Measurements from ENCODE around the gene TRIM66. TPM values are rescaled to one million over a fixed set of nuclear protein-coding genes. Genes with fewer than 3 reads are reported as not detected.

The TRIM66 gene
- total RNA-seq, 2 donors from 2014 or later: 10.2 to 18.1 TPM

DNA sequence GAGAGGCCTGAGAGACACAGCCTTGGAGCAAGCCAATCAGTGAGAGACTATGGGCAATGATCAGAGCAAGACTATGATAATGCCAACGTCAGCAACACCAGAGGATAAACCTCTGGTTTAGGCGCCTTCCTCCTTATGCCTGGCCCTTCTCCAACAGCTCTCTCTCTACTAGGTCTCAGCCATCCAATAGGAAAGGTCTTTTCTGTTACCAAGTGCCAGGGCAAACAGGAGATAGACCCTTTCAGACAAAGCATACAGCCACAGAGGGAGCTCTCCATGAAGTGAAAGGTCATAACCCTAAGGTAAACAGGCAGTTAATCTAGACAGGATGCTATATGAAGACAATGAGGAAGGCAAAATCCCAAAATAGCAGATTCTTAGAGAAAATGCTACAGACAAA, 98.0 kb downstream of the TRIM66 start:
- Histone ChIP-seq H3K27ac (no peak overlapping the region), H3K4me3 (no peak overlapping the region), H3K27me3 (replicated peaks; ENCODE audit: insufficient read depth) (no peaks in the 10 kb centered on the region), H3K4me1 (ENCODE audit: control insufficient read depth in 1 of 2, low read depth in 2 of 2) (no peaks in the 10 kb centered on the region), H3K36me3 (no peaks in the 10 kb centered on the region), H3K9me3 (no peaks in the 10 kb centered on the region)
- TF ChIP-seq, protein P1, sequence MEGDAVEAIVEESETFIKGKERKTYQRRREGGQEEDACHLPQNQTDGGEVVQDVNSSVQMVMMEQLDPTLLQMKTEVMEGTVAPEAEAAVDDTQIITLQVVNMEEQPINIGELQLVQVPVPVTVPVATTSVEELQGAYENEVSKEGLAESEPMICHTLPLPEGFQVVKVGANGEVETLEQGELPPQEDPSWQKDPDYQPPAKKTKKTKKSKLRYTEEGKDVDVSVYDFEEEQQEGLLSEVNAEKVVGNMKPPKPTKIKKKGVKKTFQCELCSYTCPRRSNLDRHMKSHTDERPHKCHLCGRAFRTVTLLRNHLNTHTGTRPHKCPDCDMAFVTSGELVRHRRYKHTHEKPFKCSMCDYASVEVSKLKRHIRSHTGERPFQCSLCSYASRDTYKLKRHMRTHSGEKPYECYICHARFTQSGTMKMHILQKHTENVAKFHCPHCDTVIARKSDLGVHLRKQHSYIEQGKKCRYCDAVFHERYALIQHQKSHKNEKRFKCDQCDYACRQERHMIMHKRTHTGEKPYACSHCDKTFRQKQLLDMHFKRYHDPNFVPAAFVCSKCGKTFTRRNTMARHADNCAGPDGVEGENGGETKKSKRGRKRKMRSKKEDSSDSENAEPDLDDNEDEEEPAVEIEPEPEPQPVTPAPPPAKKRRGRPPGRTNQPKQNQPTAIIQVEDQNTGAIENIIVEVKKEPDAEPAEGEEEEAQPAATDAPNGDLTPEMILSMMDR (IDR thresholded peaks at IDR 0.05): no peak
- DNase-seq (ENCODE audit: low spot score): no peak
- ATAC-seq (ENCODE audit: insufficient number of reproducible peaks, low FRiP score, low read depth): no peak

DNA sequence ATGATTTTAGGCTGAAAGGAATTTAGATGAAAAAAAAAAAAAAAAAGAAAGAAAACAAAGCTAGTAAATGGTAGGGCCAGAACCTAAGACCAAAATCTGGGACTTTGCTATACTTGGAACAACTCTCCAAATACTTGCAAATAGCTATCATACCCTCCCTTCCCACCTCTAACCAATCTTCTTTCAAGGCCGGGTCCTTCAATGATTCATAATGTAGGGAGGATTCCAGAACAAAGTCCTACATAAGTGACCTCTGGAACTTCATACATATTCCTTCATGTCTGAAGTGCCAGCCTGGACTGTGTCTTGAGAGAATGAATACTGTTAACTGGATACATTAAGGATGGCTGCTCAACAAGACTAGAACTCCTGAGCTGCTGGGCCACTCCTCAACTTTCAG, 98.4 kb downstream of the TRIM66 start:
- no peak for ATAC-seq (ENCODE audit: insufficient number of reproducible peaks, low FRiP score, low read depth)
- H3K9me3 ChIP-seq: no peaks in the 10 kb centered on the region

DNA sequence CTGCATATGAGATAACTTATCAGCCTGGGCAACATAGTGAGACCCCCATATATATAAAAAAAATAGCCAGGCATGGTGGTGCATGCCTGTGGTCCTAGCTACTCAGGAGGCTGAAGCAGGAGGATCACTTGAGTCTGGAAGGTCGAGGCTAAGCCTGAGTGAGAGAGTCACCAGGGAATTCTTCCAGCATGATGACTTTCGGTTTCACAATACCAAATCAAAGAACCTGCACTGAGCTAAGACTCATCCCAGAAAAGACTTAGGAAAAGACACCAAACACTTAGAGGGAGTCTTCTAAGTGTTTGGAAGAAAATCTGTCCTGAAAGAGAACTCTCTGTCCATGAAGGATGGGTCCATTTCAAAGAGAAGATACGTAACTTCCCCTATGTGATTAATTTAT, 101.2 kb downstream of the TRIM66 start:
- no peaks in the 10 kb centered on the region for H3K4me1 ChIP-seq (ENCODE audit: control insufficient read depth in 1 of 2, low read depth in 2 of 2)
- no peaks in the 10 kb centered on the region for H3K9me3 ChIP-seq
- TF ChIP-seq, protein P1 (IDR thresholded peaks at IDR 0.05): no peak
- no peaks in the 10 kb centered on the region for H3K36me3 ChIP-seq
- H3K27ac ChIP-seq: no peak overlapping the region
- ATAC-seq (ENCODE audit: insufficient number of reproducible peaks, low FRiP score, low read depth) (no peak), DNase-seq (ENCODE audit: low spot score) (no peak)
- no peak overlapping the region for H3K4me3 ChIP-seq
- no peaks in the 10 kb centered on the region for H3K27me3 ChIP-seq (replicated peaks; ENCODE audit: insufficient read depth)

More for the DNA sequence above, 98.4 kb downstream of the TRIM66 start:
- TF ChIP-seq, protein P1 (IDR thresholded peaks at IDR 0.05): no peak
- Histone ChIP-seq H3K4me1 (ENCODE audit: control insufficient read depth in 1 of 2, low read depth in 2 of 2) (no peaks in the 10 kb centered on the region), H3K27me3 (replicated peaks; ENCODE audit: insufficient read depth) (no peaks in the 10 kb centered on the region), H3K36me3 (no peaks in the 10 kb centered on the region), H3K4me3 (no peak overlapping the region), H3K27ac (no peak overlapping the region)
- DNase-seq (ENCODE audit: low spot score): no peak

DNA sequence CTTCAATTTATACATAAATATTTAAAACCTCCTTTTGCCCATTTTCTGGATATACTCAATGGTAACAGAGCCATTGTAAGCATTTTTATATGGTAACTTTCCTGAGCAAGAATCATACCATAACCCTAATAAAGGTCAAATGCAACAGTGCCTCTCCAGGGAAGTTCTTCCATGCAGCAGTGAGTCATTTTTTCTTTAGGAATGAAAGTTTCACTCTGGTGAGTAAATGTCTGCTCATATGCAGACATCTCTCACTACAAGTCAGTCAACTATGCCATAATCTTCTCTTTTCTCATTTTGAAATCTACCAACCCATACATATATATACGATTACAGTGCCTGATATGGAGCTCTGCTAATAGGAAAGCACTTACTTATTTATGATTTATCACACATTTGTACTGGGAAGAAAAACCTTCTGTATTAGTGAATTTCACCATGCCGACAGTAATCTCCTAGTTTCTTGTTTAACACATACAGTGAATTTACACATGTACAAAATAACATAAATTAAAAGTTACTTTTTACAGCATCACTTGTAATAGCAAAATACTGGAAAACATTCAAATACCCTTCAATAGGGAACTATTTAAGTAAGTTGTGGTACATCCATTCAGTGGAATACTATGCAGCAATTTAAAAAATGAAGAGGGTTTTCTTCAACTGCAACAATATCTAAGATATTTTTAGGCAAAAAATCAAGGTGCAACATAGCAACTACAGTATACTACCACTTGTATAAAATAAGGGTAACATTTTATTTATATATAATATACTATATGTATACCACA, 104.5 kb downstream of the TRIM66 start:
- Histone ChIP-seq H3K27me3 (replicated peaks; ENCODE audit: insufficient read depth) (no peaks in the 10 kb centered on the region), H3K4me1 (ENCODE audit: control insufficient read depth in 1 of 2, low read depth in 2 of 2) (no peaks in the 10 kb centered on the region), H3K4me3 (no peak overlapping the region), H3K9me3 (no peaks in the 10 kb centered on the region), H3K27ac (no peak overlapping the region), H3K36me3 (no peaks in the 10 kb centered on the region)
- DNase-seq (ENCODE audit: low spot score): no peak
- no peak for ATAC-seq (ENCODE audit: insufficient number of reproducible peaks, low FRiP score, low read depth)
- TF ChIP-seq, protein P1 (IDR thresholded peaks at IDR 0.05): no peak

DNA sequence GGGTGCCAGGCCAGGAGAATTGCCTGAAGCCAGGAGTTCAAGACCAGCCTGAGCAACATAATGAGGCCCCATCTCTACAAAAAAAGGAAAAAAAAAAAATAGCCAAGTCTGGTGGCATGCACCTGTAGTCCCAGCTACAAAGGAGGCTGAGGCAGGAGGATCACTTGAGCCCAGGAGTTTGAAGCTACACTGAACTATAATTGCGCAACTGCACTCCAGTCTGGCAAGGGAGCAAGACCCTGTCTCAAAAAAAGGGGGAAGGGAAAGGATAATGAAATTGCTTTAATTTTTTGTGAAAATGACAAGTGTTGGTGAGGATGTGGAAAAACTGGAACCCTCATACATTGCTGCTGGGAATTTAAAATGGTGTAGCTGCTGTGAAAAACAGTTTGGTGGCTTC, 107.7 kb downstream of the TRIM66 start:
- Histone ChIP-seq H3K4me3 (no peak overlapping the region), H3K4me1 (ENCODE audit: control insufficient read depth in 1 of 2, low read depth in 2 of 2) (no peaks in the 10 kb centered on the region), H3K27ac (no peak overlapping the region), H3K36me3 (no peaks in the 10 kb centered on the region), H3K9me3 (no peaks in the 10 kb centered on the region), H3K27me3 (replicated peaks; ENCODE audit: insufficient read depth) (no peaks in the 10 kb centered on the region)
- TF ChIP-seq, protein P1 (IDR thresholded peaks at IDR 0.05): no peak
- DNase-seq (ENCODE audit: low spot score) (no peak), ATAC-seq (ENCODE audit: insufficient number of reproducible peaks, low FRiP score, low read depth) (no peak)

Data from thoracic aorta (tissue), 2 donors.